Left cardiac atrium (tissue), 4 donors: ENCODE results near the gene GGCT. TPM values are rescaled to one million over a fixed set of nuclear protein-coding genes. Genes with fewer than 3 reads are reported as not detected.

Experiments
- ATAC-seq, 2 donors: fragments of 200-7000 bp; cut with Tn5 transposase; one replicate each; pipeline ENCODE4 v1.9.1; 2020; ENCODE audit warnings: mild to moderate bottlenecking in 2 of 2, moderate library complexity in 2 of 2
- DNase-seq: peaks from one replicate; pipeline ENCODE4 v3.0.0-alpha.2; 2020
- intact Hi-C, 2 donors: fragments of 100-400 bp; cut with DNase I; formaldehyde crosslinking; loops; one replicate each; pipeline versions ENCODE4 v1.14.1 to v1.15.1; 2022 to 2023
- total RNA-seq, 2 donors: library from RNA; stranded (reverse); fragmentation: NEBNext Ultra II Directional; extraction: Animal tissue kit (Norgen Biotek cat#: 25700); gene quantifications; one replicate each; pipeline ENCODE4 v1.2.1, GENCODE V29; 2021
- donor health status: DM: no; HTN: yes; CAD: no.
- donor health status: DM: no; HTN: yes; CAD: no; lungs with severe emphysema.
- donor health status: DM: yes; HTN: yes; CAD: no.
- donor health status: Dilated cardiomyopathy.

GGCT gene
- total RNA-seq, 2 donors from 2014 or later = 22.0 to 31.7 TPM

GRCh38 chr7:30468791-30469190, 35.8 kb downstream of the GGCT start:
- DNase-seq (peak; percentile 61), ATAC-seq (peak; percentile 19 to 41)
- intact Hi-C loops = no loop called here

GRCh38 chr7:30468041-30468440, 36.6 kb downstream of the GGCT start:
- intact Hi-C loops = no loop called here
- DNase-seq (no peak), ATAC-seq (no peak)

GRCh38 chr7:30467271-30467670, 37.4 kb downstream of the GGCT start:
- no peak for ATAC-seq
- intact Hi-C loops = no loop called here
- no peak for DNase-seq

- no peak for ATAC-seq
- DNase-seq = no peak
- intact Hi-C loops = no loop called here
These were observed 38.4 kb downstream of the GGCT start for GRCh38 chr7:30466266-30466665.

- no peak for ATAC-seq
- intact Hi-C loops = no loop called here
- DNase-seq = no peak
These were observed 38.8 kb downstream of the GGCT start for GRCh38 chr7:30465811-30466180.

GRCh38 chr7:30465046-30465810, 39.4 kb downstream of the GGCT start:
- no peak for ATAC-seq
- DNase-seq = no peak
- intact Hi-C loops = no loop called here

GRCh38 chr7:30464231-30464671, 40.4 kb downstream of the GGCT start:
- DNase-seq (no peak), ATAC-seq (peak in 1 of 2 donors; percentile 1)
- intact Hi-C loops = no loop called here

- intact Hi-C loops = no loop called here
- DNase-seq (no peak), ATAC-seq (peak in 1 of 2 donors; percentile 36)
These were observed 41.1 kb downstream of the GGCT start for GRCh38 chr7:30463405-30464145.

GRCh38 chr7:30462179-30462578, 42.5 kb downstream of the GGCT start:
- no peak for ATAC-seq
- intact Hi-C loops = no loop called here
- DNase-seq = no peak

GRCh38 chr7:30460246-30460633, 44.4 kb downstream of the GGCT start:
- intact Hi-C loops = no loop called here
- DNase-seq = no peak
- peak in 1 of 2 donors; percentile 6 for ATAC-seq

GRCh38 chr7:30459591-30460245, 44.9 kb downstream of the GGCT start:
- ATAC-seq (peak; percentile 74 to 83), DNase-seq (peak; percentile 68)
- intact Hi-C loops = no loop called here

- no peak for ATAC-seq
- no peak for DNase-seq
- intact Hi-C loops = no loop called here
These were observed 46.3 kb downstream of the GGCT start for GRCh38 chr7:30458311-30458710.

GRCh38 chr7:30453921-30454320, 50.7 kb downstream of the GGCT start:
- ATAC-seq (peak; percentile 9 to 25), DNase-seq (no peak)
- intact Hi-C loops = no loop called here

GRCh38 chr7:30453016-30453415, 51.6 kb downstream of the GGCT start:
- ATAC-seq = no peak
- intact Hi-C loops = no loop called here

GRCh38 chr7:30452280-30452930, 52.2 kb downstream of the GGCT start:
- DNase-seq = no peak
- no peak for ATAC-seq
- intact Hi-C loops = no loop called here

More at GRCh38 chr7:30453016-30453415, 51.6 kb downstream of the GGCT start:
- no peak for DNase-seq

GRCh38 chr7:30451539-30452279, 52.9 kb downstream of the GGCT start:
- no peak for DNase-seq
- no peak for ATAC-seq
- intact Hi-C loops = no loop called here

- DNase-seq = no peak
- intact Hi-C loops = no loop called here
- ATAC-seq = no peak
These were observed 53.6 kb downstream of the GGCT start for GRCh38 chr7:30450983-30451497.

GRCh38 chr7:30450240-30450982, 54.2 kb downstream of the GGCT start:
- no peak for DNase-seq

More at GRCh38 chr7:30450240-30450982, 54.2 kb downstream of the GGCT start:
- ATAC-seq = no peak
- intact Hi-C loops = no loop called here
